Smooth muscle cell of the brain vasculature (primary cell): ENCODE data around the gene CCL15.
"Not testable (repeated sequence)": the region's sequence is repeated elsewhere in the genome, so short reads cannot be mapped to it uniquely, and the experiment has no call there.

Experiments used
- DNase-seq: peaks from one replicate; pipeline ENCODE4 v3.0.0-alpha.2; 2012; ENCODE audit warnings: low read depth, low spot score

Gene CCL15

GRCh38 chr17:36001110-36001771, at the start of gene CCL15:
TSS of gene CCL15 (minus strand) at chr17:36001553. CDS start at chr17:36001492, 61 bp downstream.
- DNase-seq = no peak

GRCh38 chr17:36049643-36050042, 48.3 kb upstream of the CCL15 start:
- no peak for DNase-seq

- DNase-seq = no peak
Measured at GRCh38 chr17:36048066-36048465, 46.7 kb upstream of the CCL15 start.

GRCh38 chr17:36036235-36036634, 34.9 kb upstream of the CCL15 start:
- no peak for DNase-seq

GRCh38 chr17:36034127-36034526, 32.8 kb upstream of the CCL15 start:
- DNase-seq = no peak

- DNase-seq = no peak
Measured at GRCh38 chr17:36030956-36031355, 29.6 kb upstream of the CCL15 start.

GRCh38 chr17:36027761-36028160, 26.4 kb upstream of the CCL15 start:
- no peak for DNase-seq

- DNase-seq = no peak
Measured at GRCh38 chr17:36024106-36024869, 22.9 kb upstream of the CCL15 start.

- DNase-seq = no peak
Measured at GRCh38 chr17:36019423-36019822, 18.1 kb upstream of the CCL15 start.

- DNase-seq = no peak
Measured at GRCh38 chr17:36017799-36018198, 16.4 kb upstream of the CCL15 start, which contains the start of gene CCL23. TSS of gene CCL23 (minus strand) at chr17:36017972. CDS start at chr17:36017897, 75 bp downstream.

GRCh38 chr17:36016555-36016954, 15.2 kb upstream of the CCL15 start:
- no peak for DNase-seq

GRCh38 chr17:36015895-36016294, 14.5 kb upstream of the CCL15 start:
- not testable (repeated sequence) for DNase-seq

- no peak for DNase-seq
Measured at GRCh38 chr17:36014946-36015345, 13.6 kb upstream of the CCL15 start.

- DNase-seq = no peak
Measured at GRCh38 chr17:36011201-36011600, 9.8 kb upstream of the CCL15 start.

GRCh38 chr17:36008998-36009665, 7.8 kb upstream of the CCL15 start:
- no peak for DNase-seq

GRCh38 chr17:36004594-36005108, 3.3 kb upstream of the CCL15 start:
- DNase-seq = no peak

- no peak for DNase-seq
Measured at GRCh38 chr17:36002631-36003030, 1.3 kb upstream of the CCL15 start.

- DNase-seq = no peak
Measured at GRCh38 chr17:36001862-36002603, 680 bp upstream of the CCL15 start.

- no peak for DNase-seq
Measured at GRCh38 chr17:36000732-36001109, 632 bp downstream of the CCL15 start.

GRCh38 chr17:35998756-35999155, 2.6 kb downstream of the CCL15 start:
- DNase-seq = no peak

- DNase-seq = no peak
Measured at GRCh38 chr17:35998018-35998545, 3.3 kb downstream of the CCL15 start.
